SK-N-MC (cell line): ENCODE results near the gene ZFAND3.

Experiments
- DNase-seq: peaks from one replicate; pipeline ENCODE4 v3.0.0-alpha.2; 2011; ENCODE audit warnings: low read depth, low spot score
- H3K27ac ChIP-seq: fragments of 200-600 bp; sonication (generic); 2 replicates; pipeline ENCODE4 v1.5.1; 2016; ENCODE audit warnings: mixed run types
- H3K36me3 ChIP-seq: fragments of 200-600 bp; sonication (generic); 2 replicates; pipeline ENCODE4 v1.6.1; 2017; ENCODE audit warnings: antibody characterized with exemption, low read length, mixed read lengths; ENCODE audit not compliant: insufficient read depth
- H3K4me3 ChIP-seq: fragments of 200-600 bp; sonication (generic); 2 replicates; pipeline ENCODE4 v1.5.1; 2016
- H3K9ac ChIP-seq: fragments of 200-600 bp; sonication (generic); 2 replicates; pipeline ENCODE4 v1.8.0; 2017; ENCODE audit warnings: mixed run types, mixed read lengths; ENCODE audit not compliant: insufficient read length
- H3K9me3 ChIP-seq: fragments of 200-600 bp; sonication (generic); 2 replicates; pipeline ENCODE4 v1.6.1; 2017; ENCODE audit warnings: low read depth, mild to moderate bottlenecking, antibody characterized with exemption, low read length, moderate library complexity, mixed read lengths
- EZH2 ChIP-seq: fragments of 200-600 bp; sonication (generic); IDR thresholded peaks from one replicate; pipeline ENCODE4 v1.6.1; 2017; ENCODE audit warnings: antibody characterized with exemption
- FOXP2 ChIP-seq: optimal IDR thresholded peaks from 2 replicates; pipeline ENCODE3; 2011; ENCODE audit warnings: mild to moderate bottlenecking, moderate library complexity; ENCODE audit not compliant: insufficient read depth; ENCODE audit errors: extremely low read length, control extremely low read depth
- POLR2AphosphoS5 ChIP-seq: IDR thresholded peaks from 2 replicates; pipeline ENCODE4 v1.6.1; 2012; ENCODE audit warnings: mild to moderate bottlenecking, low read depth, low read length, borderline replicate concordance

Gene ZFAND3

DNA sequence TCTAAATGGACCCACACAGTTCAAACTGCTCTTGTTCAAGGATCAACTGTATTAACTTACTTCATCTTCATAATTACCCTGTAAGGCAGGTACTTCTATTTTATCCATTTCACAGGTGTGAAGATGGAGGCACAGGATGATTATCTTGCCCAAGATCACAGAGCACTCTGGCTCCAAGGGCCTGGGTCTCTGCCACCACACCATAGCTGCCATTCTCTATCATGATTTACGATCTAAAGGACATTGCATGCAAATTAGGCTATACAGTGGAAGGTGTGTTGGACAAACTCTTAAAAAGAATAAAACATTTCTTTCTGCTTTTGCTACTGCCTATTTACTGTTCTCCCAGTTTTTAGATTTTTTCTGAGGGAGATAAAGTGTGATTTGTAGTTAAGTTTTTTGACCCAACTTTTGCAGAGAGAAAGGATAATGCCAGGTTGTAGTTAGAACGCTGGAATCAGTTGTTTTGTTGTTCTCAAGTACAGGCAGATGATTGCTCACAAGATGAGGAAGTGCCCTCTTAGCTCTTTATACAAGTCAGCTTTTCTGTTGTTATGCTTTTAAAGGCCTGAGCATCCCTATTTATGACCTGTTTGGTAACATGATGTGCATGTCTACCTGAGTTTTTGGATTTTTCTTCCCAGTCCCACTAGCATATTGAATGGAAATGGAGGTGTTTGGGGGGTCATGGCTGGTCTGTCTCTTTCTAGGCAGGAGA is 247.9 kb downstream of the ZFAND3 start:
- H3K9ac ChIP-seq, result no peak overlapping the region
- DNase-seq, result no peak
- TF ChIP-seq FOXP2 (no peak), EZH2 (no peak), POLR2AphosphoS5 (no peak)
- H3K27ac ChIP-seq, result no peak overlapping the region
- peaks cover 17% of the 10 kb centered on the region for H3K36me3 ChIP-seq
- H3K9me3 ChIP-seq, result no peaks in the 10 kb centered on the region
- H3K4me3 ChIP-seq, result no peak overlapping the region

DNA sequence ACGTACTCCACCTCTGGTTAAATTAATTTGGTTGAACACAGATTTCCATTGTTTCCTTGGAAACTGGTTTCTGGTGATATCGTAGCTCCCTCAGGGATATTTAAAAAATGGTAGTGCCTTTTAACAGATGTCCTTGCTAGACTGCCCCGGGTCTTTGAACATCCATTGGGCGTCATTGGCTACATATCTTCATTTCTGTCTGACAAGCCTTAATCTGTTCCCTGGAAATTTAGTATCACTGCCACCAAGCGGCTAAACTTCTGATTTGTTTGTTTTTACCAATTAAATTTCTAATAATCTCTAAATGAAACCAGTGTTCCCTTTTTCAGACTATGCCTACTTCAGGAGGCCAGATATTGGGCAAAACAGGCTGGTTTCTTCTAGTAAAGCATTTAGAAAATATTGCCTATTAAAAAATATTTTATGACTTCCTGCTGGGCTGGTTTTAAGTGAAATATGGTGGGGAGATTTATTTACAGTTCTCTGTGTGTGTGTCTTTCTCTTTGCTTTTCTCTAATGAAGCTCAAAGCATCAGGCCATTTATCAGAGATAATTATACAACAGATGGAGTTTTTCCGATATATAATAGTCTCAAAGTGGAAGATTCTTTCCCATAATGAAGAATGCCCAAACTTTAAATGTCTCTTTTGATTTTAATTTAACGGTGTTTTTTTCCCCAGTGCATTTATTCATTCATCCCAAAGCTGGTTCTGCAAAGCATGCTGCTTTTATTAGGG is 249.5 kb downstream of the ZFAND3 start:
- Histone ChIP-seq H3K27ac (peak overlapping the region; percentile 50; the same call in 1 of the 2 replicates), H3K9me3 (no peaks in the 10 kb centered on the region), H3K36me3 (peaks cover 2% of the 10 kb centered on the region; the same call in 1 of the 2 replicates), H3K9ac (no peak overlapping the region), H3K4me3 (peak overlapping the region; percentile 14; the same call in 1 of the 2 replicates)
- peak; percentile 48 for DNase-seq
- TF ChIP-seq POLR2AphosphoS5 (no peak), FOXP2 (no peak), EZH2 (no peak)

DNA sequence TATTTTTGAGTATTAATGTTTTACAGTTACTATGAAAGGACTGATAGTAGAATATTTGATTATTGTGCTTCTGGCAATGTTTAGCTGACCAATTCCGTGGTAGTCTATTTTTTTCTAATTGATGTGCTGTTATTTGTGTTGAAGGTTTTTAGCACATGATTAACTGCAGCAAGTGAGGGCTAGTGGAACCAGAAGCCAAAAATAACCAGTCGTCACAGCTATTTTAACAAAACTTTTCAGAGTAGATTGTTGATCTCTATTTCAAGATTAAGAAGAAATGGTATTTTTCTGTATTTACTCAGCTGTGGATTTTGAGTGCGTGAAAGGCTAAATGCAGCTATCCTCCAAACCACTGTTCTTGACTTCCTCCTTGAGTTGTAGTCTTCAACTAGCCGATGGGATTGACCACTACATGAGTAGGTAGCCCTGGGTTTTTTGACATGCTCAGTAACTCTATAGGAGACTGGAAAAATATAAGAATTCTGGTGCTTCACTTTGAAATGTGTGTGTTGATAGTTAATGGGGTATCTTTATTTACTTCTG is 258.0 kb downstream of the ZFAND3 start:
- Histone ChIP-seq H3K9ac (no peak overlapping the region), H3K9me3 (no peaks in the 10 kb centered on the region), H3K4me3 (no peak overlapping the region), H3K27ac (no peak overlapping the region), H3K36me3 (peaks cover 7% of the 10 kb centered on the region)
- no peak for TF ChIP-seq POLR2AphosphoS5
- TF ChIP-seq FOXP2, result no peak
- no peak for TF ChIP-seq EZH2
- no peak for DNase-seq

DNA sequence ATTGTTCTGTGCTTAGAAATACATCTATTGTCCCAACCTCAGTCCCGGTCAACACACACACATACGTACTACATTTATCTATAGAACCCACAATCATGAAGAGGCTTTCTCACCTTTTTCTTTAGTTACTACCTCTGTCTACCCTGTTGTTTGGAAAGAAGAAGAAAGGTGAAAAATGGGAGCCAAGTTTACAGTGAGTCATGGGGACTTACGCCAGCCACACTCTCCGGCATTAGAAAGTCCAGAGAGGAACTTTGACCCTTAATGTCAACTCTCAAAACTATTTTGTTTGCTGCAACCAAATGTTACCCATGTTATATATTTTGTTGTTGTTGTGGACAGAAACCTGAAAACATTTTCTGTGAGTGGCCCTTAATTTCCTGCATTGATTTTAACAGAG is 259.1 kb downstream of the ZFAND3 start:
- TF ChIP-seq POLR2AphosphoS5 (no peak), FOXP2 (no peak), EZH2 (no peak)
- Histone ChIP-seq H3K27ac (no peak overlapping the region), H3K4me3 (no peak overlapping the region), H3K9me3 (no peaks in the 10 kb centered on the region), H3K9ac (no peak overlapping the region), H3K36me3 (peaks cover 10% of the 10 kb centered on the region)
- no peak for DNase-seq

DNA sequence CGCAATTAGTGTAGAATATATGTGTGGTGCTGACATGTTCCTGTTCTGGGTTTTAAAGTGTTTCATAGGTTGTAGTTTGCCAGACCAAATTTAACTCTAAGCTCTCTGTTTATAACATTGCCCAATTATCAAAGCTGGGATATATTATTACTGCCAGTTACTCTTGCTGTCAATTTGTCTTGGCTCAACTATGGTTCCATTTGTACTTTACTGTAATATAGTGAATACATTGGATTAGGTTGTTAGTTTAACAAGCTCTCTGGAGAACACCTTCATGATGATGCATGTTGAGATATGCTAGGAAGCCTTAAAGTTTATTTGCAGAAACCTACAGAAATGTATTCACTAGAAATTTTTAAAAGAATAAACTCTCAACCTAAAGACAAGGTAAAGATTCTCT is 259.6 kb downstream of the ZFAND3 start:
- H3K4me3 ChIP-seq, result no peak overlapping the region
- no peak for TF ChIP-seq POLR2AphosphoS5
- no peak for TF ChIP-seq EZH2
- no peak for TF ChIP-seq FOXP2
- no peak overlapping the region for H3K27ac ChIP-seq
- H3K9me3 ChIP-seq, result no peaks in the 10 kb centered on the region
- H3K36me3 ChIP-seq, result peaks cover 12% of the 10 kb centered on the region
- H3K9ac ChIP-seq, result no peak overlapping the region
- no peak for DNase-seq

DNA sequence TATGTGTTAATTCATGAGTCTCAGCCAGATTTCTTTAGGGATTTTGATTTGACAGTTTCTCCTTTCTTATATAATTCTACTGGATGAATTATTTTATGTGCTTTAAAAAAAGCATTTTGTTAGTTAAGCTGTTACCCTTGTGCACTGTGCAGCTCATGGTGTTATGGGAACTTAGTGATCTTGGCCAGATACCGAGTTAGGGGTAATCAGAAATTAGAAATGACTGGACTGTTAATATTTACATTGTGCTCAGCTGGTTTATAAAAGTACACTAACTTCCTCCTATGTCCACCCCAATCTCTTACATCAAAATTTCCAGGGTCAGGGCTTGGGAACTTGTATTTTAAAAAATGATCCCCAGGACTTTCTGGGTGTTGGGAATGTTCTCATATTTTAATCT is 260.0 kb downstream of the ZFAND3 start:
- DNase-seq, result no peak
- peaks cover 14% of the 10 kb centered on the region for H3K36me3 ChIP-seq
- H3K4me3 ChIP-seq, result no peak overlapping the region
- H3K27ac ChIP-seq, result no peak overlapping the region
- H3K9ac ChIP-seq, result no peak overlapping the region
- no peaks in the 10 kb centered on the region for H3K9me3 ChIP-seq
- TF ChIP-seq FOXP2, result no peak
- no peak for TF ChIP-seq POLR2AphosphoS5
- no peak for TF ChIP-seq EZH2

DNA sequence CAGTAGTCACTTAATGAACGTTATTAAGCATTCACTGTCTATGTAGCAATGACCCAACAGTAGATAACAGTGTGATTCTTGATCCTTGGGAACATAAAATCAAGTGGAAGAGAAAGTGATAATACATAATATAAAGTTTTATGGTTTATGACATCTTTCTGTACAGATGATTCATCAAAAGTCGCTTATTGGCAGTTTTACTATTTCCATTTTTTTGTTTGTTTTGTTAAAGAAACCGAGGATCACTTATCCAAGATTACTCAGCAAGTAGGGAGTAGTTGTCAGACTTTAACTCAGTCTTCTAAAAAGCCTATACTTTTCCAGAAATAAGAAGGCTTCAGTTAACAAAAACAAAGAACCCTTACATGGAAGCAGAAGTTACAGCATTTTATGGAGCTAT is 260.8 kb downstream of the ZFAND3 start:
- Histone ChIP-seq H3K27ac (no peak overlapping the region), H3K9ac (no peak overlapping the region), H3K36me3 (peaks cover 16% of the 10 kb centered on the region), H3K4me3 (no peak overlapping the region), H3K9me3 (no peaks in the 10 kb centered on the region)
- TF ChIP-seq EZH2 (no peak), FOXP2 (no peak), POLR2AphosphoS5 (no peak)
- DNase-seq, result no peak

DNA sequence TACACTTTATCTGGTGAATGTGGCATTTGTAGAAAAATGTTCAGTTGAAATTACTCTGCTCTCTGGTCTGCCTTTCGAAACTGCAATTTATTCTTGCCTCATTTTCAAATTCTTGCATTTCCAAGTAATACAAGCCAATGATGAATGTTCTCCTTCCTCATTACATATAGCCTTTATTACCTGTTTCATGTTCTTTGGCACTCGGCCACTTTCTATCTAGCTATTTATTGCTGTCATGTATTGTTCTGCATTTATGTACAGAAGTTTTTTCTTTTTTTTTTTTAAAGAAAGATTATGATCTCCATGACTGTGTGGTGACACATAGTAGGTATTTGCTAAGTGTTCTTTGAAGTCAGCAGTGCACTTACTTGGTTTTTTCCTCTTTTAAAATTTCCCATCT is 261.4 kb downstream of the ZFAND3 start:
- no peaks in the 10 kb centered on the region for H3K9me3 ChIP-seq
- no peak overlapping the region for H3K9ac ChIP-seq
- H3K4me3 ChIP-seq, result no peak overlapping the region
- DNase-seq, result no peak
- H3K27ac ChIP-seq, result no peak overlapping the region
- TF ChIP-seq EZH2 (no peak), POLR2AphosphoS5 (no peak), FOXP2 (no peak)
- H3K36me3 ChIP-seq, result peaks cover 19% of the 10 kb centered on the region
